Duodenal mucosa (tissue), 2 donors: ENCODE measurements around the gene XYLT1.

ENCODE experiments used
- H3K27ac ChIP-seq: one replicate; pipeline ENCODE4 v1.7.0; 2013; ENCODE audit warnings: low read depth, low read length
- H3K27me3 ChIP-seq, 2 donors: one replicate each; pipeline ENCODE4 v1.7.0; 2013; ENCODE audit warnings: low read length in 2 of 2, control low read depth in 1 of 2; ENCODE audit not compliant: insufficient read depth in 2 of 2, control insufficient read depth in 1 of 2
- H3K36me3 ChIP-seq, 2 donors: one replicate each; pipeline ENCODE4 v1.7.0; 2013; ENCODE audit warnings: low read length in 2 of 2, control low read depth in 1 of 2; ENCODE audit not compliant: insufficient read depth in 2 of 2, control insufficient read depth in 1 of 2
- H3K4me1 ChIP-seq, 2 donors: one replicate each; pipeline ENCODE4 v1.7.0; 2013; ENCODE audit warnings: low read length in 2 of 2, control low read depth in 1 of 2; ENCODE audit not compliant: insufficient read depth in 2 of 2, control insufficient read depth in 1 of 2
- H3K4me3 ChIP-seq, 2 donors: one replicate each; pipeline ENCODE4 v1.7.0; 2013; ENCODE audit warnings: low read length in 2 of 2, low read depth in 1 of 2
- H3K9ac ChIP-seq, 2 donors: one replicate each; pipeline ENCODE4 v1.7.0; 2013; ENCODE audit warnings: low read length in 2 of 2, low read depth in 1 of 2
- H3K9me3 ChIP-seq, 2 donors: one replicate each; pipeline ENCODE4 v1.7.0; 2013; ENCODE audit warnings: low read length in 2 of 2, control low read depth in 1 of 2; ENCODE audit not compliant: control insufficient read depth in 1 of 2

XYLT1 gene

DNA sequence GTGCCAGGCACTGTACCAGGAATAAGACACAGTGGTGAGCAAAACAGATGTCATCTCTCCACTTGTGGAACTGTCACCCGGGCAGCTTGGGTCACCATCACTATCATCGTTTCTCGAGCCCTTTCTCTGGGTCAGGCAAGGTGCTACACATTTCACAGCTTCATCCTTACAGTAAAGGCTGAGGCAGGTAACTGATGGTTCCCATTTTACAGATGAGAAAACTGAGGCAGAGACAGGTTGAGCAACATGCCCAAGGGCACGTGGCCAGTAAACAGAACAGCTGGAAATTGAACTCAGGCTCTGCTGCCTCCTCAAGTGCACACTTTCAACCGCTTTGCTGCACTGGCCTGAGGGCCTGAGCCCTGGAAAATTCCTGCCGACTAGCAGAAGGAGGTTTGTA is 294.6 kb downstream of the XYLT1 start:
- Histone ChIP-seq H3K4me1 (peaks cover 0 to 2% of the 10 kb centered on the region in 2 donors), H3K9ac (no peak overlapping the region), H3K36me3 (peaks cover 7 to 12% of the 10 kb centered on the region in 2 donors), H3K4me3 (no peak overlapping the region), H3K9me3 (no peaks in the 10 kb centered on the region), H3K27ac (no peak overlapping the region), H3K27me3 (no peaks in the 10 kb centered on the region)

- Histone ChIP-seq H3K9ac (no peak overlapping the region), H3K27me3 (no peaks in the 10 kb centered on the region), H3K4me1 (peaks cover 0 to 2% of the 10 kb centered on the region in 2 donors), H3K4me3 (no peak overlapping the region), H3K27ac (no peak overlapping the region), H3K36me3 (peaks cover 7 to 12% of the 10 kb centered on the region in 2 donors), H3K9me3 (no peaks in the 10 kb centered on the region)
These were observed 297.5 kb downstream of the XYLT1 start for GRCh38 chr16:17173281-17173680.

GRCh38 chr16:17171250-17172143 is 299.3 kb downstream of the XYLT1 start:
- Histone ChIP-seq H3K27ac (no peak overlapping the region), H3K9ac (no peak overlapping the region), H3K36me3 (peaks cover 7 to 15% of the 10 kb centered on the region in 2 donors), H3K9me3 (no peaks in the 10 kb centered on the region), H3K4me3 (no peak overlapping the region), H3K4me1 (peaks cover 0 to 2% of the 10 kb centered on the region in 2 donors), H3K27me3 (no peaks in the 10 kb centered on the region)

GRCh38 chr16:17170435-17170834 is 300.3 kb downstream of the XYLT1 start:
- Histone ChIP-seq H3K4me3 (no peak overlapping the region), H3K9ac (no peak overlapping the region), H3K27ac (no peak overlapping the region), H3K9me3 (no peaks in the 10 kb centered on the region), H3K36me3 (peaks cover 2 to 7% of the 10 kb centered on the region in 2 donors), H3K4me1 (peaks cover 0 to 2% of the 10 kb centered on the region in 2 donors), H3K27me3 (no peaks in the 10 kb centered on the region)

GRCh38 chr16:17168181-17168580 is 302.6 kb downstream of the XYLT1 start:
- no peaks in the 10 kb centered on the region for H3K27me3 ChIP-seq
- no peak overlapping the region for H3K4me3 ChIP-seq
- peaks cover 0 to 3% of the 10 kb centered on the region in 2 donors for H3K36me3 ChIP-seq
- H3K4me1 ChIP-seq = peaks cover 2 to 5% of the 10 kb centered on the region in 2 donors
- H3K9me3 ChIP-seq = no peaks in the 10 kb centered on the region
- H3K9ac ChIP-seq = no peak overlapping the region
- H3K27ac ChIP-seq = no peak overlapping the region

DNA sequence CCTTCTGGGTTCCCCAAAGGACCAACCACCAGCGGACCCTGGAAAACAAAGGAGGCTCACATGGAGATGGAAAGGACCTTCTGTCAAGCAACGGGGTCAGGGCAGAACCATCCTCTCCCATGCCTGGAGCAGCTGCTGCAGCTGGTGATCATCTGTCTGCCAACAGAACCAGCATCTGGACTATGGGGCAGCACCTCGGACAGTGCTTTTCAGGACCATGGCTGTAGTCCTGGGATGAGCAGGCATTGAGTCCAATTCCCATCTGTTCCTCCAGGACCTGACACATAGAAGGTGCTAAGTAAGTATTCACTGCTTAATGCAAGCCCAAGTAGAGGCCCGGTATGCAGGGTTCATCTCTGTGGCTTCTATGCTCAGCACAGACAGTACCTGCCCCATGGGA is 304.7 kb downstream of the XYLT1 start:
- H3K9ac ChIP-seq = no peak overlapping the region
- no peak overlapping the region for H3K4me3 ChIP-seq
- no peaks in the 10 kb centered on the region for H3K27me3 ChIP-seq
- no peaks in the 10 kb centered on the region for H3K9me3 ChIP-seq
- no peak overlapping the region for H3K27ac ChIP-seq
- peaks cover 0 to 3% of the 10 kb centered on the region in 2 donors for H3K36me3 ChIP-seq
- H3K4me1 ChIP-seq = peaks cover 5 to 6% of the 10 kb centered on the region in 2 donors

GRCh38 chr16:17162560-17162959 is 308.2 kb downstream of the XYLT1 start:
- Histone ChIP-seq H3K27me3 (no peaks in the 10 kb centered on the region), H3K4me3 (no peak overlapping the region), H3K27ac (no peak overlapping the region), H3K4me1 (peaks cover 5 to 6% of the 10 kb centered on the region in 2 donors), H3K9me3 (no peaks in the 10 kb centered on the region), H3K9ac (no peak overlapping the region), H3K36me3 (peaks cover 0 to 18% of the 10 kb centered on the region in 2 donors)

DNA sequence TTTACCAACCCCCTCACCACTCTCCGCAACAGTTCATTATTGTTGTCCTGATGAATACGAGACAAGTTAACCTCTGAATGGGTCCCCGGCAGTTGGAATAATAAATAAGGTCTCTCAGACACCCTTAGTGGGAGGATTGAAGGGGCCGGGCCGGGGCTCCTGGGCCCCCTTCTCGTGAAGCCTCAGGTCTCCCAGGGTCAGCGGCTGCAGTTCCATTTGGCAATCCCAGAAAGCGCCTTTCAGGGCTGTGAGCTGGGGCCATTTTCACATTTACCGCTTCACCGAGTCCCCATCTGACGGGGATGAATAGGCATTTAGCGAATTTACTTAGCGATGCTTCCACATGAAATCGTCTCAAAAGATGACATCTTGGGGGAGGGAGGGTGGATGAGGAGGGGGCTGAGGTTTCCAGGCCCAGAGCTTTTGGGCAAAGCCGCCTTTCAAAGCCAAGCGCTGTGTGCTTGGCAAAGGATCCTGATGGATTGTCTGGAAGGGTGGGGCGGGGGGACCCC is 309.8 kb downstream of the XYLT1 start:
- Histone ChIP-seq H3K9ac (no peak overlapping the region), H3K36me3 (peaks cover 0 to 14% of the 10 kb centered on the region in 2 donors), H3K4me3 (no peak overlapping the region), H3K27ac (no peak overlapping the region), H3K4me1 (peaks cover 5 to 6% of the 10 kb centered on the region in 2 donors), H3K9me3 (no peaks in the 10 kb centered on the region), H3K27me3 (no peaks in the 10 kb centered on the region)

GRCh38 chr16:17160285-17160853 is 310.4 kb downstream of the XYLT1 start:
- Histone ChIP-seq H3K27ac (no peak overlapping the region), H3K9me3 (no peaks in the 10 kb centered on the region), H3K9ac (no peak overlapping the region)

GRCh38 chr16:17159617-17160016 is 311.1 kb downstream of the XYLT1 start:
- no peak overlapping the region for H3K9ac ChIP-seq
- H3K27ac ChIP-seq = no peak overlapping the region
- H3K9me3 ChIP-seq = no peaks in the 10 kb centered on the region
- H3K36me3 ChIP-seq = peaks cover 0 to 14% of the 10 kb centered on the region in 2 donors
- no peak overlapping the region for H3K4me3 ChIP-seq
- peaks cover 5 to 6% of the 10 kb centered on the region in 2 donors for H3K4me1 ChIP-seq
- H3K27me3 ChIP-seq = no peaks in the 10 kb centered on the region

More at GRCh38 chr16:17160285-17160853, 310.4 kb downstream of the XYLT1 start:
- Histone ChIP-seq H3K4me1 (peaks cover 5 to 6% of the 10 kb centered on the region in 2 donors), H3K4me3 (no peak overlapping the region), H3K27me3 (no peaks in the 10 kb centered on the region), H3K36me3 (peaks cover 0 to 14% of the 10 kb centered on the region in 2 donors)
